DOHH2 (cell line): ENCODE data around the gene GABRA5.
"Not testable (repeated sequence)": the region's sequence is repeated elsewhere in the genome, so short reads cannot be mapped to it uniquely, and the experiment has no call there.

Experiments
- H3F3A ChIP-seq: fragments of 200-600 bp; sonication (generic), shearing (Covaris generic); 2 replicates; pipeline ENCODE4 v1.6.0; 2016; ENCODE audit warnings: antibody characterized with exemption, mild to moderate bottlenecking; ENCODE audit not compliant: control insufficient read depth, insufficient read depth
- H3K27ac ChIP-seq: fragments of 200-600 bp; sonication (generic); 2 replicates; pipeline ENCODE4 v1.5.1; 2014; ENCODE audit warnings: low read depth, mild to moderate bottlenecking, low read length, moderate library complexity
- H3K27me3 ChIP-seq: fragments of 200-600 bp; sonication (generic); 2 replicates; pipeline ENCODE4 v1.6.1; 2014; ENCODE audit warnings: mild to moderate bottlenecking, low read length, mixed read lengths; ENCODE audit not compliant: control insufficient read depth
- H3K36me3 ChIP-seq: fragments of 200-600 bp; sonication (generic); 2 replicates; pipeline ENCODE4 v1.6.1; 2014; ENCODE audit warnings: mild to moderate bottlenecking, low read length, moderate library complexity, mixed read lengths; ENCODE audit not compliant: control insufficient read depth
- H3K4me1 ChIP-seq: fragments of 200-600 bp; sonication (generic); 2 replicates; pipeline ENCODE4 v1.6.1; 2014; ENCODE audit warnings: mild to moderate bottlenecking, low read length, mixed read lengths; ENCODE audit not compliant: control insufficient read depth
- H3K4me2 ChIP-seq: fragments of 200-600 bp; sonication (generic); 2 replicates; pipeline ENCODE4 v1.6.0; 2014; ENCODE audit warnings: mild to moderate bottlenecking, low read length, moderate library complexity
- H3K4me3 ChIP-seq: fragments of 200-600 bp; sonication (generic); 2 replicates; pipeline ENCODE4 v1.5.1; 2014; ENCODE audit warnings: mild to moderate bottlenecking, low read length, mixed read lengths
- H3K79me2 ChIP-seq: fragments of 200-600 bp; sonication (generic); 2 replicates; pipeline ENCODE4 v1.6.1; 2014; ENCODE audit warnings: mild to moderate bottlenecking, low read length, mixed read lengths; ENCODE audit not compliant: control insufficient read depth
- H3K9me2 ChIP-seq: fragments of 200-600 bp; sonication (generic); replicated peaks from 2 replicates; pipeline ENCODE4 v1.6.1; 2014; ENCODE audit warnings: mild to moderate bottlenecking, low read length, mixed read lengths; ENCODE audit not compliant: control insufficient read depth
- H3K9me3 ChIP-seq: fragments of 200-600 bp; sonication (generic); 2 replicates; pipeline ENCODE4 v1.6.1; 2014; ENCODE audit warnings: antibody characterized with exemption, low read length, mixed read lengths; ENCODE audit not compliant: control insufficient read depth, insufficient read depth
- H4K20me1 ChIP-seq: fragments of 200-600 bp; sonication (generic); 2 replicates; pipeline ENCODE4 v1.6.0; 2014; ENCODE audit warnings: low read depth, mild to moderate bottlenecking, antibody characterized with exemption, low read length, moderate library complexity; ENCODE audit not compliant: control insufficient read depth, insufficient read depth
- CTCF ChIP-seq: fragments of 200-600 bp; sonication (generic); IDR thresholded peaks from one replicate; pipeline ENCODE4 v1.5.1; 2014; ENCODE audit warnings: antibody characterized with exemption, mild to moderate bottlenecking, low read depth, low read length; ENCODE audit not compliant: poor library complexity, severe bottlenecking
- EZH2phosphoT487 ChIP-seq: fragments of 200-600 bp; sonication (generic); IDR thresholded peaks from 2 replicates; pipeline ENCODE4 v1.6.1; 2017; ENCODE audit warnings: borderline replicate concordance, mild to moderate bottlenecking, antibody characterized with exemption, low read length, moderate library complexity, mixed read lengths

Gene GABRA5

GRCh38 chr15:26894181-26894580 lies 27.3 kb downstream of the GABRA5 start:
- Histone ChIP-seq H3K9me3 (peaks cover 13% of the 10 kb centered on the region; the same call in 1 of the 2 replicates), H3K79me2 (no peaks in the 10 kb centered on the region), H3K9me2 (no peaks in the 10 kb centered on the region), H3F3A (no peaks in the 10 kb centered on the region), H4K20me1 (no peaks in the 10 kb centered on the region), H3K27ac (no peak overlapping the region), H3K4me2 (no peak overlapping the region), H3K36me3 (no peaks in the 10 kb centered on the region), H3K4me3 (no peak overlapping the region), H3K27me3 (no peaks in the 10 kb centered on the region), H3K4me1 (no peaks in the 10 kb centered on the region)
- TF ChIP-seq EZH2phosphoT487 (no peak), CTCF (no peak)

DNA sequence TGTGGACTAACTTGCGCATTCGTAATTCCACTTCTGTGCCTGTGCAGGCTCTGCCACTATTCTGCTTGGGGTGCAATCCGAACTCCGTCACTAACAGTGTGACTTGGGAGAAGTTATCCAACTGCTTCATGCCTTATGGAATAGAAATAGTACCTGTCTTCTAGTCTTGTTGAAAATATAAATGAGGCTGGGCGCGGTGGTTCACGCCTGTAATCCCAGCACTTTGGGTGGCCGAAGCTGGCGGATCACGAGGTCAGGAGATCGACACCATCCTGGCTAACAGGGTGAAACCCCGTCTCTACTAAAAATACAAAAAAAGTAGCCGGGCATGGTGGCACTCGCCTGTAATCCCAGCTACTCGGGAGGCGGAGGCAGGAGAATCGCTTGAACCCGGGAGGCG lies 28.5 kb downstream of the GABRA5 start:
- H3K4me2 ChIP-seq, H3K36me3 ChIP-seq, H3K9me2 ChIP-seq, H3K4me1 ChIP-seq, H3K27me3 ChIP-seq, H3K4me3 ChIP-seq, H3K79me2 ChIP-seq, H3F3A ChIP-seq, H4K20me1 ChIP-seq, H3K27ac ChIP-seq: not testable (repeated sequence)
- H3K9me3 ChIP-seq = peaks cover 14% of the 10 kb centered on the region; the same call in 1 of the 2 replicates

DNA sequence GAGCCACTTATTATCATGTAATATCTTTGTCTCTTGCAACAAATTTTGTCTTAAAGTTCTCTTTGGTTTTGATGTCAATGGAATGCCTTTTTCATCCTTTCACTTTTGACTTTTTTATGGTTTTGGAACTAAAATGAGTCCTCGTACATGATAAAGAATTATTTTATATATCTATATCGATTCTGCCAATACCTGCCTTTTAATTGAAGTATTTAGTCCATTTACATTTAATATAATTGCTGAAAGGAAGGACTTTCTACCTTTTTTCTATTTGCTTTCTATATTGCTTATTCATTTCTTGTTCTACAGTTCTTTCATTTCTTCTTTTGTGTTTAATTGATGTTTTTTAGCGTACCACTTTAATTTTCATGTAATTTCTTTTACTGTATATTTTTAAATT lies 32.8 kb downstream of the GABRA5 start:
- Histone ChIP-seq H3K4me1 (no peaks in the 10 kb centered on the region), H3K4me2 (no peak overlapping the region), H3K79me2 (no peaks in the 10 kb centered on the region), H3K4me3 (no peak overlapping the region), H3K9me3 (peaks cover 3% of the 10 kb centered on the region; the same call in 1 of the 2 replicates), H3K9me2 (no peaks in the 10 kb centered on the region), H3F3A (no peaks in the 10 kb centered on the region), H3K36me3 (no peaks in the 10 kb centered on the region), H4K20me1 (no peaks in the 10 kb centered on the region), H3K27me3 (no peaks in the 10 kb centered on the region), H3K27ac (no peak overlapping the region)
- TF ChIP-seq CTCF (no peak), EZH2phosphoT487 (no peak)

- Histone ChIP-seq H3K79me2 (no peaks in the 10 kb centered on the region), H3K36me3 (no peaks in the 10 kb centered on the region), H3K27me3 (no peaks in the 10 kb centered on the region), H3K9me3 (peaks cover 3% of the 10 kb centered on the region; the same call in 1 of the 2 replicates), H3K4me1 (no peaks in the 10 kb centered on the region), H3K27ac (no peak overlapping the region), H3K4me2 (no peak overlapping the region), H3F3A (no peaks in the 10 kb centered on the region), H4K20me1 (no peaks in the 10 kb centered on the region), H3K4me3 (no peak overlapping the region), H3K9me2 (no peaks in the 10 kb centered on the region)
- TF ChIP-seq CTCF (no peak), EZH2phosphoT487 (no peak)
These were observed 34.2 kb downstream of the GABRA5 start for GRCh38 chr15:26901041-26901440.
